H1 (cell line): ENCODE results near the gene MMP17. TPM values are rescaled to one million over a fixed set of nuclear protein-coding genes. Genes with fewer than 3 reads are reported as not detected.

Experiments used
- BACH1 ChIP-seq: IDR thresholded peaks from 2 replicates; pipeline ENCODE4 v1.6.1; 2012; ENCODE audit warnings: low read length, improper control_type of control experiment
- KDM1A ChIP-seq: fragments of 200-600, 300-600 bp; sonication (generic); IDR thresholded peaks from 2 replicates; pipeline ENCODE4 v1.7.1; 2016; ENCODE audit warnings: mild to moderate bottlenecking, low read length, borderline replicate concordance
- NANOG ChIP-seq: IDR thresholded peaks from 2 replicates; pipeline ENCODE4 v1.6.1; 2011; ENCODE audit warnings: low read length, low read depth, mild to moderate bottlenecking, inconsistent platforms; ENCODE audit not compliant: insufficient read depth, poor library complexity, severe bottlenecking
- PHF8 ChIP-seq: fragments of 200-600 bp; sonication (generic); conservative IDR thresholded peaks from 2 replicates; pipeline ENCODE4 v1.7.1; 2012; ENCODE audit warnings: low read depth, mild to moderate bottlenecking, inconsistent platforms, low read length, moderate library complexity
- RBBP5 ChIP-seq: IDR thresholded peaks from 2 replicates; pipeline ENCODE4 v1.7.1; 2012; ENCODE audit warnings: low read depth, mild to moderate bottlenecking, inconsistent platforms, low read length, moderate library complexity, borderline replicate concordance
- RXRA ChIP-seq: IDR thresholded peaks from 2 replicates; pipeline ENCODE4 v1.6.1; 2011; ENCODE audit warnings: low read depth, mild to moderate bottlenecking, low read length, moderate library complexity; ENCODE audit not compliant: insufficient read depth
- SIRT6 ChIP-seq: IDR thresholded peaks from one replicate; pipeline ENCODE4 v1.7.1; 2012; ENCODE audit warnings: low read length, inconsistent platforms
- YY1 ChIP-seq: IDR thresholded peaks from 2 replicates; pipeline ENCODE4 v1.6.1; 2011; ENCODE audit warnings: low read depth, mild to moderate bottlenecking, low read length
- polyA plus RNA-seq, 7 experiments: library from polyadenylated mRNA; depleted of rRNA in 3 of 7; stranded (reverse) in 5 of 7; unstranded in 2 of 7; fragments of >200 nt in 5 of 7; fragments of 200-250 nt in 2 of 7; gene quantifications; 1 replicate in 5 of 7; 2 replicates in 1 of 7; 4 replicates in 1 of 7; pipeline versions ENCODE4 v1.2.1 to v1.2.3, GENCODE V29; 2011 to 2013; ENCODE audit warnings: missing spikeins in 2 of 7, mixed read lengths in 2 of 7
- total RNA-seq: library from RNA; stranded (reverse); fragmentation: NEBNext Ultra II Directional; extraction: Animal tissue kit (Norgen Biotek cat#: 25700); gene quantifications from 2 replicates; pipeline ENCODE4 v1.2.1, GENCODE V29; 2021
- TF ChIP-seq, protein P1 (sequence below): IDR thresholded peaks from 2 replicates; pipeline ENCODE4 v1.6.1; 2011; ENCODE audit warnings: low read length, improper control_type of control experiment

MMP17 gene
- total and polyA plus RNA-seq, 2 of the 8 experiments (the other 6 are each of a cell fraction or from before 2014, with no cell fraction given): 41.3 to 53.8 TPM

DNA sequence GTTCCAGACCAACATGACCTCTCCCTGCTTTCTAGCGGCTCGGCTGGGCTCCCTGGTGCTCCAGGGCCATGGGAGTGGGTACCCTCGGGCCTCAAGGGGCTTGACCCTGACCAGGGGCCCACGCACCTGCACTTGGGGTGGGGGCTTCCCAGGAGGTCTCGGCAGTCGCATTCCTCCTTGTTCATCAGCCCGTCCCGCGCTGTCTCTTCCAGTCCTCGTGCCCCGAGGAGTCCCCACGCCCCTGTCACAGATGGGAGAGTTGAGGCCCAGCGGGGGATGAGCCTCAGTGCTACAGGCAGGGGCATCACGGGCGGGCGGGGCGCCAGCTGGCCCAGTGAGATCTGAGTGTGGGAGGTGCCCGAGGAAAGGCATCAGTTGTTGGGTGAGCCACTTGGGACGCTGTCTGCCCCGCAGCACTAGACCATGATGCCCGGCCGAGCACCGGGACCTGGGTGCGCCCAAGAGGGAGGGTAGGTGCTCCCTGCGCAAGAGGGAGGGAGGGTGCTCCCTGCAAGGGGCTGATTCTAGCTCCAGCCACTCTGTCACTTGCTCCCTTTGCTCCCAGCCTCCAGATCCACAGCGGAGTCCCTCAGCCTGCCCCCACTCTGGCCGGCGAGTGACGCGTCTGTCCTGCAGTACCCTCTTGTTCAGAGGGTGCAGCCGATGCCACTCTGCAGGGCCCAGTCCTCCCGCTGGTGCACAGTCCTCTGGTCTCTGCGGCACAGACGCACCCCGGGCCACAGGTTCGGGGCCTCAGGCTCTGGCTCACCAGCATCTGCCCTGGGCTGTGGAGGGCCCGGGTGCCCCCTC lies 23.8 kb downstream of the MMP17 start (continued):
- TF ChIP-seq, protein P1, sequence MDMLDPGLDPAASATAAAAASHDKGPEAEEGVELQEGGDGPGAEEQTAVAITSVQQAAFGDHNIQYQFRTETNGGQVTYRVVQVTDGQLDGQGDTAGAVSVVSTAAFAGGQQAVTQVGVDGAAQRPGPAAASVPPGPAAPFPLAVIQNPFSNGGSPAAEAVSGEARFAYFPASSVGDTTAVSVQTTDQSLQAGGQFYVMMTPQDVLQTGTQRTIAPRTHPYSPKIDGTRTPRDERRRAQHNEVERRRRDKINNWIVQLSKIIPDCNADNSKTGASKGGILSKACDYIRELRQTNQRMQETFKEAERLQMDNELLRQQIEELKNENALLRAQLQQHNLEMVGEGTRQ: no peak
- TF ChIP-seq KDM1A: no peak
- TF ChIP-seq PHF8: no peak
- TF ChIP-seq YY1: no peak
- no peak for TF ChIP-seq NANOG
- TF ChIP-seq SIRT6: no peak
- no peak for TF ChIP-seq RBBP5
- TF ChIP-seq BACH1: no peak
- TF ChIP-seq RXRA: no peak
